GM19193 (cell line): Measurements from ENCODE around the gene GSC.

Source experiments
- POLR2A ChIP-seq: IDR thresholded peaks from 4 replicates; pipeline ENCODE4 v1.6.1; 2011; ENCODE audit not compliant: insufficient read depth, insufficient read length; ENCODE audit errors: extremely low read depth

The GSC gene

GRCh38 chr14:94774344-94775090 lies 4.6 kb upstream of the GSC start:
- TF ChIP-seq POLR2A: no peak

- no peak for TF ChIP-seq POLR2A
These were observed 3.9 kb upstream of the GSC start for GRCh38 chr14:94773655-94774343.

- TF ChIP-seq POLR2A: no peak
These were observed 3.2 kb upstream of the GSC start for GRCh38 chr14:94773061-94773648.

GRCh38 chr14:94772548-94772947 lies 2.6 kb upstream of the GSC start:
- TF ChIP-seq POLR2A: no peak

GRCh38 chr14:94771906-94772490 lies 2.1 kb upstream of the GSC start:
- TF ChIP-seq POLR2A: no peak

GRCh38 chr14:94771158-94771905 lies 1.4 kb upstream of the GSC start:
- TF ChIP-seq POLR2A: no peak

GRCh38 chr14:94770815-94771157 lies 873 bp upstream of the GSC start:
- no peak for TF ChIP-seq POLR2A

- no peak for TF ChIP-seq POLR2A
These were observed 387 bp upstream of the GSC start for GRCh38 chr14:94770251-94770749.

GRCh38 chr14:94768521-94769390 lies 1.2 kb downstream of the GSC start:
- no peak for TF ChIP-seq POLR2A

- no peak for TF ChIP-seq POLR2A
These were observed 1.8 kb downstream of the GSC start for GRCh38 chr14:94768141-94768520.

GRCh38 chr14:94767321-94767878 lies 2.5 kb downstream of the GSC start:
- TF ChIP-seq POLR2A: no peak

- TF ChIP-seq POLR2A: no peak
These were observed 5.3 kb downstream of the GSC start for GRCh38 chr14:94764573-94764972.

GRCh38 chr14:94762431-94762830 lies 7.5 kb downstream of the GSC start:
- TF ChIP-seq POLR2A: no peak

- TF ChIP-seq POLR2A: no peak
These were observed 7.9 kb downstream of the GSC start for GRCh38 chr14:94761997-94762377.
